H9 (cell line): ENCODE results near the gene RFX8. TPM values are rescaled to one million over a fixed set of nuclear protein-coding genes. Genes with fewer than 3 reads are reported as not detected.

Source experiments
- DNase-seq: peaks from one replicate; pipeline ENCODE4 v3.0.0-alpha.2; 2017
- H2AFZ ChIP-seq: one replicate; pipeline ENCODE4 v1.6.1; 2013; ENCODE audit warnings: mild to moderate bottlenecking, low read length, control low read depth, moderate library complexity
- H2AK5ac ChIP-seq: 2 replicates; pipeline ENCODE4 v1.6.1; 2013; ENCODE audit warnings: low read length, control low read depth, mixed read lengths; ENCODE audit not compliant: insufficient read length
- H2BK120ac ChIP-seq: one replicate; pipeline ENCODE4 v1.6.1; 2013; ENCODE audit warnings: low read depth, mild to moderate bottlenecking, low read length, control low read depth, inconsistent platforms; ENCODE audit not compliant: poor library complexity, severe bottlenecking
- H2BK12ac ChIP-seq: 2 replicates; pipeline ENCODE4 v1.6.1; 2013; ENCODE audit warnings: low read length, control low read depth, mixed read lengths, low read depth; ENCODE audit not compliant: insufficient read length
- H2BK15ac ChIP-seq: 2 replicates; pipeline ENCODE4 v1.6.1; 2013; ENCODE audit warnings: low read depth, low read length, control low read depth
- H2BK20ac ChIP-seq: one replicate; pipeline ENCODE4 v1.6.1; 2013; ENCODE audit warnings: low read depth, mild to moderate bottlenecking, low read length, control low read depth, inconsistent platforms; ENCODE audit not compliant: poor library complexity, severe bottlenecking
- H2BK5ac ChIP-seq: 2 replicates; pipeline ENCODE4 v1.6.1; 2013; ENCODE audit warnings: low read length, control low read depth, mixed read lengths; ENCODE audit not compliant: insufficient read length
- H3K14ac ChIP-seq: 2 replicates; pipeline ENCODE4 v1.6.1; 2013; ENCODE audit warnings: low read length, control low read depth; ENCODE audit not compliant: insufficient read depth
- H3K18ac ChIP-seq: 2 replicates; pipeline ENCODE4 v1.6.1; 2013; ENCODE audit warnings: low read depth, mild to moderate bottlenecking, mixed read lengths, low read length, control low read depth; ENCODE audit not compliant: insufficient read length
- H3K23ac ChIP-seq: 2 replicates; pipeline ENCODE4 v1.6.1; 2013; ENCODE audit warnings: low read length, control low read depth, mixed read lengths, low read depth; ENCODE audit not compliant: insufficient read length
- H3K23me2 ChIP-seq: 2 replicates; pipeline ENCODE4 v1.6.1; 2013; ENCODE audit warnings: low read depth, mild to moderate bottlenecking, mixed read lengths, low read length, control low read depth; ENCODE audit not compliant: insufficient read length, poor library complexity, severe bottlenecking
- H3K27ac ChIP-seq: 2 replicates; pipeline ENCODE4 v1.5.1; 2013; ENCODE audit warnings: low read length, control low read depth, mixed read lengths, low read depth; ENCODE audit not compliant: insufficient read length
- H3K27me3 ChIP-seq: 2 replicates; pipeline ENCODE4 v1.6.1; 2013; ENCODE audit warnings: low read length, control low read depth, inconsistent platforms; ENCODE audit not compliant: insufficient read depth
- H3K4ac ChIP-seq: 2 replicates; pipeline ENCODE4 v1.6.1; 2013; ENCODE audit warnings: low read depth, mild to moderate bottlenecking, control low read depth, inconsistent platforms, low read length, moderate library complexity
- H3K4me1 ChIP-seq: 2 replicates; pipeline ENCODE4 v1.6.1; 2013; ENCODE audit warnings: low read length, control low read depth, inconsistent platforms; ENCODE audit not compliant: insufficient read depth
- H3K4me2 ChIP-seq: 2 replicates; pipeline ENCODE4 v1.6.1; 2013; ENCODE audit warnings: low read length, control low read depth, mixed read lengths; ENCODE audit not compliant: insufficient read length, insufficient read depth
- H3K56ac ChIP-seq: 2 replicates; pipeline ENCODE4 v1.6.1; 2013; ENCODE audit warnings: low read depth, mild to moderate bottlenecking, mixed read lengths, low read length, control low read depth; ENCODE audit not compliant: insufficient read length
- H3K79me1 ChIP-seq: 2 replicates; pipeline ENCODE4 v1.6.1; 2013; ENCODE audit warnings: low read depth, mild to moderate bottlenecking, moderate library complexity, low read length, control low read depth, inconsistent platforms; ENCODE audit not compliant: insufficient read depth, poor library complexity, severe bottlenecking
- H3K79me2 ChIP-seq: 2 replicates; pipeline ENCODE4 v1.6.1; 2013; ENCODE audit warnings: low read length, control low read depth, inconsistent platforms; ENCODE audit not compliant: insufficient read depth
- H3K9ac ChIP-seq: 2 replicates; pipeline ENCODE4 v1.6.1; 2013; ENCODE audit warnings: low read length, control low read depth, mixed read lengths; ENCODE audit not compliant: insufficient read length; ENCODE audit errors: extremely low read depth
- H3K9me3 ChIP-seq: one replicate; pipeline ENCODE4 v1.6.1; 2013; ENCODE audit warnings: low read depth, low read length, inconsistent platforms; ENCODE audit not compliant: control insufficient read depth
- H3T11ph ChIP-seq: one replicate; pipeline ENCODE4 v1.6.1; 2013; ENCODE audit warnings: mild to moderate bottlenecking, low read length, control low read depth, inconsistent platforms
- H4K20me1 ChIP-seq: one replicate; pipeline ENCODE4 v1.6.1; 2013; ENCODE audit not compliant: control insufficient read depth, insufficient read length, insufficient read depth
- H4K5ac ChIP-seq: 2 replicates; pipeline ENCODE4 v1.6.1; 2013; ENCODE audit warnings: low read depth, mild to moderate bottlenecking, mixed read lengths, low read length, control low read depth; ENCODE audit not compliant: insufficient read length
- H4K8ac ChIP-seq: replicated peaks from 2 replicates; pipeline ENCODE4 v1.6.1; 2013; ENCODE audit warnings: low read length, control low read depth, mixed read lengths, low read depth; ENCODE audit not compliant: insufficient read length
- H4K91ac ChIP-seq: 2 replicates; pipeline ENCODE4 v1.6.1; 2013; ENCODE audit warnings: low read depth, mild to moderate bottlenecking, moderate library complexity, mixed read lengths, low read length, control low read depth; ENCODE audit not compliant: insufficient read length
- H3K27ac Mint-ChIP-seq, 3 experiments: 2 replicates in 2 of 3; 3 replicates in 1 of 3; pipeline ENCODE4 v1.8.0; 2020 to 2021; ENCODE audit warnings: mixed read lengths in 3 of 3, mild to moderate bottlenecking in 1 of 3, moderate library complexity in 1 of 3
- H3K27me3 Mint-ChIP-seq: 2 replicates; pipeline ENCODE4 v1.8.0; 2021; ENCODE audit warnings: low read depth, mild to moderate bottlenecking, moderate library complexity, mixed read lengths
- H3K36me3 Mint-ChIP-seq, 3 experiments: 2 replicates in 2 of 3; 3 replicates in 1 of 3; pipeline ENCODE4 v1.8.0; 2020 to 2021; ENCODE audit warnings: low read depth in 3 of 3, mixed read lengths in 3 of 3; ENCODE audit not compliant: insufficient read depth in 1 of 3
- H3K4me1 Mint-ChIP-seq, 2 experiments: 2 replicates each; pipeline ENCODE4 v1.8.0; 2020; ENCODE audit warnings: mixed read lengths in 2 of 2
- H3K4me3 Mint-ChIP-seq, 2 experiments: 2 replicates in 1 of 2; 3 replicates in 1 of 2; pipeline ENCODE4 v1.8.0; 2020 to 2021; ENCODE audit warnings: mild to moderate bottlenecking in 2 of 2, mixed read lengths in 2 of 2, moderate library complexity in 1 of 2
- H3K9me3 Mint-ChIP-seq, 2 experiments: 2 replicates in 1 of 2; 3 replicates in 1 of 2; pipeline ENCODE4 v1.8.0; 2020; ENCODE audit warnings: mild to moderate bottlenecking in 2 of 2, mixed read lengths in 2 of 2, moderate library complexity in 1 of 2
- CTCF ChIP-seq: fragments of 200-600 bp; sonication (generic); conservative IDR thresholded peaks from 3 replicates; pipeline ENCODE4 v1.8.0; 2021; ENCODE audit warnings: antibody characterized with exemption, mild to moderate bottlenecking
- WGBS: extraction: QIAGEN DNeasy Blood & Tissue Kit; methylation state at CpG from one replicate; pipeline ENCODE4 v1.1.7; 2013; ENCODE audit warnings: missing lambda C conversion rate, low lambda C conversion rate, mixed read lengths; ENCODE audit not compliant: insufficient read length; ENCODE audit errors: extremely low coverage; 5-methylcytosine and 5-hydroxymethylcytosine counted together
- total RNA-seq: library from RNA; stranded (reverse); gene quantifications from 2 replicates; pipeline ENCODE4 v1.2.1, GENCODE V29; 2021

RFX8 gene
- total RNA-seq, 1 experiment from 2014 or later, result 0.22 TPM

DNA sequence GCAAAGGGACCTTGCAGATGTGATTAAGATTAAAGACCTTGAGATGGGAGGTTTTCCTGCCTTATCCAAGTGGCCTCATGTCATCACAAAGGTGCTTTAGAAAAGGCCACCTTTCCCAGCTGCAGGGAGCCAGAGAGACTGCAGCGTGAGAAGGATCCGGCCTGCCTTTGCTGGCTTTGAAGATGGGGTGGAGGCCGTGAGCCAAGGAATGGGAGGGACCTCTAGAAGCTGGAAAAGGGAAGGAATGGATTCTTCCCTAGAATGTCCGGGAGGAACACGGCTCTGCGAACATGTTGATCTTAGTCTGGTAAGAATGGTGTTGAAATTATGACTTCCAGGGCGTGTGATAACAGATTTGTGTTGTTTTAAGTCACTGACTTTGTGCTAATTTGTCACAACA is 47.7 kb downstream of the RFX8 start:
- no peak overlapping the region for H3K4me2 ChIP-seq
- Mint-ChIP-seq H3K36me3 (no peaks in the 10 kb centered on the region), H3K27ac (no peak overlapping the region), H3K4me1 (peaks cover 0 to 3% of the 10 kb centered on the region in 2 experiments; a peak in 1 of 4 replicates), H3K27me3 (0 out of 2 replicates have a peak, but pooled peaks cover 2% of the 10 kb centered on the region), H3K9me3 (no peaks in the 10 kb centered on the region), H3K4me3 (no peak overlapping the region)
- H3K27ac ChIP-seq, result no peak overlapping the region
- no peak for TF ChIP-seq CTCF
- H4K91ac ChIP-seq, result no peak overlapping the region
- H2AK5ac ChIP-seq, result no peak overlapping the region
- H3K79me2 ChIP-seq, result no peaks in the 10 kb centered on the region
- no peak overlapping the region for H3K4ac ChIP-seq
- H3K79me1 ChIP-seq, result no peaks in the 10 kb centered on the region
- H2BK20ac ChIP-seq, result no peak overlapping the region
- no peak overlapping the region for H4K5ac ChIP-seq
- H3K9ac ChIP-seq, result no peak overlapping the region
- WGBS, result no CpG with 5 or more reads among the region's 7 CpGs
- no peak overlapping the region for H3K18ac ChIP-seq
- H4K8ac ChIP-seq, result no peak overlapping the region
- H2BK15ac ChIP-seq, result no peak overlapping the region
- no peak overlapping the region for H2BK12ac ChIP-seq
- H2BK5ac ChIP-seq, result no peak overlapping the region
- no peak overlapping the region for H3K14ac ChIP-seq
- no peaks in the 10 kb centered on the region for H3K27me3 ChIP-seq
- H3K56ac ChIP-seq, result no peak overlapping the region
- no peak for DNase-seq
- H4K20me1 ChIP-seq, result no peaks in the 10 kb centered on the region
- H3T11ph ChIP-seq, result no peak overlapping the region
- H3K4me1 ChIP-seq, result no peaks in the 10 kb centered on the region
- H2AFZ ChIP-seq, result no peak overlapping the region
- no peak overlapping the region for H3K23ac ChIP-seq
- no peaks in the 10 kb centered on the region for H3K23me2 ChIP-seq
- H3K9me3 ChIP-seq, result no peaks in the 10 kb centered on the region
- no peak overlapping the region for H2BK120ac ChIP-seq
